IMR-90 (cell line): ENCODE results near the gene SHB.

Experiments
- CEBPB ChIP-seq: IDR thresholded peaks from 2 replicates; pipeline ENCODE4 v1.6.1; 2012; ENCODE audit warnings: low read depth, low read length, improper control_type of control experiment
- CHD1 ChIP-seq: IDR thresholded peaks from 2 replicates; pipeline ENCODE4 v1.6.1; 2012; ENCODE audit warnings: low read depth, low read length, improper control_type of control experiment
- CTCF ChIP-seq: conservative IDR thresholded peaks from 2 replicates; pipeline ENCODE4 v1.5.1; 2012; ENCODE audit warnings: mild to moderate bottlenecking, low read depth, low read length, improper control_type of control experiment
- FOS ChIP-seq: fragments of 150-350 bp; IDR thresholded peaks from 2 replicates; pipeline ENCODE4 v1.6.1; 2016; ENCODE audit warnings: low read depth, low read length
- MXI1 ChIP-seq: IDR thresholded peaks from 2 replicates; pipeline ENCODE4 v1.6.1; 2012; ENCODE audit warnings: low read depth, mild to moderate bottlenecking, low read length, moderate library complexity, borderline replicate concordance
- NFE2L2 ChIP-seq: fragments of 150-350 bp; IDR thresholded peaks from 2 replicates; pipeline ENCODE4 v1.6.1; 2016; ENCODE audit warnings: low read depth, mild to moderate bottlenecking, low read length
- POLR2A ChIP-seq: IDR thresholded peaks from 2 replicates; pipeline ENCODE4 v1.6.1; 2012; ENCODE audit warnings: mild to moderate bottlenecking, low read depth, low read length
- RAD21 ChIP-seq: IDR thresholded peaks from 2 replicates; pipeline ENCODE4 v1.6.1; 2012; ENCODE audit warnings: low read length, improper control_type of control experiment
- RCOR1 ChIP-seq: IDR thresholded peaks from 2 replicates; pipeline ENCODE4 v1.6.1; 2012; ENCODE audit warnings: mild to moderate bottlenecking, low read length, improper control_type of control experiment; ENCODE audit not compliant: insufficient replicate concordance
- RFX5 ChIP-seq: IDR thresholded peaks from 2 replicates; pipeline ENCODE4 v1.8.0; 2012; ENCODE audit warnings: low read depth, mild to moderate bottlenecking, low read length, moderate library complexity
- SMC3 ChIP-seq: fragments of 150-350 bp; IDR thresholded peaks from 2 replicates; pipeline ENCODE4 v1.6.1; 2016; ENCODE audit warnings: low read depth, mild to moderate bottlenecking, antibody characterized with exemption, low read length, moderate library complexity
- USF2 ChIP-seq: fragments of 150-350 bp; IDR thresholded peaks from 2 replicates; pipeline ENCODE4 v1.6.1; 2017; ENCODE audit warnings: mild to moderate bottlenecking, antibody characterized with exemption, low read length, low read depth

- TF ChIP-seq RFX5 (no peak), CTCF (no peak), USF2 (no peak), POLR2A (no peak), CHD1 (no peak), CEBPB (no peak), RAD21 (no peak), RCOR1 (no peak), SMC3 (no peak), MXI1 (no peak), NFE2L2 (no peak), FOS (no peak)
Observed at GRCh38 chr9:37990404-37991015, 78.5 kb downstream of the SHB start.
